ENCODE data around the gene NCDN. TPM values are rescaled to one million over a fixed set of nuclear protein-coding genes. Genes with fewer than 3 reads are reported as not detected.

NCDN gene
- total and polyA plus RNA-seq, 2 donors (not counting 3 experiments of a cell fraction or from before 2014, with no cell fraction given): 17.3 to 22.0 TPM

DNA sequence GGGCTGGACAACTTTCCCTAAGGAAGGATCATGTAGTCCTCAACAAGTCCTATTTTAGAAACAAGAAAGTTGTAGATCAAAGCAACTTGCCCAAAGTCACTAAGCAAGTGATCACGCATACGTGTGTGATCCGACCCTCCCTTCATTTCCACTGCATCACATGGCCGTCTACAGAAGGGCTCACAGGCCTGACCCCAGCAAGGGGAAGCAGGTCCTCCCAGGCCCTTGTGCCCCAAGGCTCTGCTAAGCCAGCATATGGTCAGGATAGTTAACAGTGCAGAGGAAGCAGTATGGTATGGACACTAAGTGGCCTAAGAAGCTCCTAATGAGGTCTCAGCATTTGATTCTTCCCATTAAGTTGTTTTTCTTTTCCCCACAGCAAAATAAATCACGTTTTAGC, 40.3 kb downstream of the NCDN start:
- DNase-seq (ENCODE audit: low read depth, low spot score) (no peak), FAIRE-seq (no peak)
- ChIA-PET POLR2A (no interaction called here), CTCF (interaction anchor here (0.7 to 0.8 kb wide), 2 partner anchors 8 to 118 kb away, joined by 3 to 4 read pairs; no protein-coding TSS in a partner anchor)
- Histone ChIP-seq H3K27ac (ENCODE audit: insufficient read depth, low read depth, low read length) (no peak overlapping the region), H3K4me2 (ENCODE audit: insufficient read depth, low read length) (no peak overlapping the region), H3K27me3 (ENCODE audit: control insufficient read depth in 2 of 2, insufficient read depth in 2 of 2, low read length in 2 of 2) (no peaks in the 10 kb centered on the region), H3K79me2 (ENCODE audit: control insufficient read depth, insufficient read depth, low read length) (no peaks in the 10 kb centered on the region), H2AFZ (ENCODE audit: low read depth, low read length) (no peak overlapping the region), H3K36me3 (ENCODE audit: control insufficient read depth in 2 of 2, extremely low read depth in 1 of 2, insufficient read depth in 2 of 2, low read length in 2 of 2) (peaks cover under 1 to 5% of the 10 kb centered on the region in 2 experiments), H4K20me1 (replicated peaks; ENCODE audit: control insufficient read depth, extremely low read depth, insufficient read depth, low read length) (no peaks in the 10 kb centered on the region), H3K9me3 (replicated peaks; ENCODE audit: control insufficient read depth, insufficient read depth, low read length) (no peaks in the 10 kb centered on the region), H3K9me1 (replicated peaks; ENCODE audit: control insufficient read depth, extremely low read depth, insufficient read depth, low read length) (no peaks in the 10 kb centered on the region), H3K4me3 (replicated peaks in 1 of 3; ENCODE audit: insufficient read depth in 1 of 3, low read depth in 1 of 3, low read length in 3 of 3) (no peak overlapping the region), H3K9ac (replicated peaks; ENCODE audit: extremely low read depth, insufficient read depth, low read length) (no peak overlapping the region), H3K4me1 (ENCODE audit: control insufficient read depth, extremely low read depth, insufficient read depth, low read length) (no peaks in the 10 kb centered on the region)
- dilution Hi-C loops (cut with MboI; ENCODE audit: extremely low pct_ligation_motif_present, low sequenced_read_pairs) (no loop called here), intact Hi-C loops (cut with micrococcal nuclease) (loop anchor here (2.0 kb wide), 1 partner anchor 37 kb away; no protein-coding TSS in a partner anchor)
- BruUV-seq (replicated peaks): no TSS peak
- TF ChIP-seq, protein P1, sequence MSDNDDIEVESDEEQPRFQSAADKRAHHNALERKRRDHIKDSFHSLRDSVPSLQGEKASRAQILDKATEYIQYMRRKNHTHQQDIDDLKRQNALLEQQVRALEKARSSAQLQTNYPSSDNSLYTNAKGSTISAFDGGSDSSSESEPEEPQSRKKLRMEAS (IDR thresholded peaks at IDR 0.05; ENCODE audit: insufficient read depth, insufficient read length): no peak
- no peak for TF ChIP-seq GATA2 (IDR thresholded peaks at IDR 0.05; ENCODE audit: insufficient read depth, insufficient read length, low read depth, low read length)
- TF ChIP-seq POLR2AphosphoS5 (IDR thresholded peaks at IDR 0.05; ENCODE audit: insufficient read depth, low read depth, low read length): no peak
- TF ChIP-seq EZH2 (IDR thresholded peaks at IDR 0.05; ENCODE audit: borderline replicate concordance, low read depth, low read length, severe bottlenecking): no peak
- TF ChIP-seq, protein P2, sequence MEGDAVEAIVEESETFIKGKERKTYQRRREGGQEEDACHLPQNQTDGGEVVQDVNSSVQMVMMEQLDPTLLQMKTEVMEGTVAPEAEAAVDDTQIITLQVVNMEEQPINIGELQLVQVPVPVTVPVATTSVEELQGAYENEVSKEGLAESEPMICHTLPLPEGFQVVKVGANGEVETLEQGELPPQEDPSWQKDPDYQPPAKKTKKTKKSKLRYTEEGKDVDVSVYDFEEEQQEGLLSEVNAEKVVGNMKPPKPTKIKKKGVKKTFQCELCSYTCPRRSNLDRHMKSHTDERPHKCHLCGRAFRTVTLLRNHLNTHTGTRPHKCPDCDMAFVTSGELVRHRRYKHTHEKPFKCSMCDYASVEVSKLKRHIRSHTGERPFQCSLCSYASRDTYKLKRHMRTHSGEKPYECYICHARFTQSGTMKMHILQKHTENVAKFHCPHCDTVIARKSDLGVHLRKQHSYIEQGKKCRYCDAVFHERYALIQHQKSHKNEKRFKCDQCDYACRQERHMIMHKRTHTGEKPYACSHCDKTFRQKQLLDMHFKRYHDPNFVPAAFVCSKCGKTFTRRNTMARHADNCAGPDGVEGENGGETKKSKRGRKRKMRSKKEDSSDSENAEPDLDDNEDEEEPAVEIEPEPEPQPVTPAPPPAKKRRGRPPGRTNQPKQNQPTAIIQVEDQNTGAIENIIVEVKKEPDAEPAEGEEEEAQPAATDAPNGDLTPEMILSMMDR (IDR thresholded peaks at IDR 0.05; ENCODE audit: extremely low read depth in 1 of 2, insufficient read depth in 1 of 2, low read depth in 1 of 2, low read length in 2 of 2): no peak
- TF ChIP-seq FOS (IDR thresholded peaks at IDR 0.05; ENCODE audit: borderline replicate concordance, insufficient read depth, low read length): no peak
- no peak for TF ChIP-seq POLR2A (IDR thresholded peaks at IDR 0.05; ENCODE audit: low read depth, low read length)
- TF ChIP-seq MYC (IDR thresholded peaks at IDR 0.05; ENCODE audit: low read depth, low read length): no peak
